Right atrium auricular region (tissue), 2 donors: Measurements from ENCODE around the gene PFKL. TPM values are rescaled to one million over a fixed set of nuclear protein-coding genes. Genes with fewer than 3 reads are reported as not detected.

Source experiments
- DNase-seq: peaks from one replicate; pipeline ENCODE4 v3.0.0-alpha.2; 2019; ENCODE audit warnings: low spot score
- H3K27ac ChIP-seq, 2 donors: fragments of 200-600 bp; sonication (generic); 1 replicate in 1 of 2; 2 replicates in 1 of 2; pipeline ENCODE4 v1.5.1; 2016 to 2019
- H3K27me3 ChIP-seq, 2 donors: fragments of 200-600 bp; sonication (generic); one replicate each; pipeline versions ENCODE4 v1.5.1 to v1.6.0; 2017 to 2019
- H3K36me3 ChIP-seq: fragments of 200-600 bp; sonication (generic); one replicate; pipeline ENCODE4 v1.5.1; 2016
- H3K4me1 ChIP-seq, 2 donors: fragments of 200-600 bp; sonication (generic); one replicate each; pipeline versions ENCODE4 v1.5.1 to v1.6.0; 2017 to 2019
- H3K4me3 ChIP-seq, 2 donors: fragments of 200-600 bp; sonication (generic); 1 replicate in 1 of 2; 2 replicates in 1 of 2; pipeline ENCODE4 v1.5.1; 2017 to 2019; ENCODE audit warnings: mild to moderate bottlenecking in 1 of 2, moderate library complexity in 1 of 2
- H3K9me3 ChIP-seq, 2 donors: fragments of 200-600 bp; sonication (generic); one replicate each; pipeline ENCODE4 v1.5.1; 2019
- total RNA-seq, 2 donors: library from RNA; depleted of rRNA; stranded (reverse); fragments of >200 nt; gene quantifications; one replicate each; pipeline ENCODE4 v1.1.0, GENCODE V29; 2016
- TF ChIP-seq, protein P1 (sequence below), 2 donors: fragments of 200-600 bp; sonication (generic); IDR thresholded peaks; one replicate each; pipeline ENCODE4 v1.5.1; 2019; ENCODE audit warnings: antibody characterized with exemption in 2 of 2

The PFKL gene
- total RNA-seq, 2 donors from 2014 or later: 28.0 to 45.7 TPM

GRCh38 chr21:44364151-44365053 lies 64.5 kb downstream of the PFKL start:
- DNase-seq: no peak
- H3K4me1 ChIP-seq: no peaks in the 10 kb centered on the region
- peaks cover 0 to 7% of the 10 kb centered on the region in 2 donors for H3K27me3 ChIP-seq

GRCh38 chr21:44365251-44365966 lies 65.6 kb downstream of the PFKL start:
- TF ChIP-seq, protein P1, sequence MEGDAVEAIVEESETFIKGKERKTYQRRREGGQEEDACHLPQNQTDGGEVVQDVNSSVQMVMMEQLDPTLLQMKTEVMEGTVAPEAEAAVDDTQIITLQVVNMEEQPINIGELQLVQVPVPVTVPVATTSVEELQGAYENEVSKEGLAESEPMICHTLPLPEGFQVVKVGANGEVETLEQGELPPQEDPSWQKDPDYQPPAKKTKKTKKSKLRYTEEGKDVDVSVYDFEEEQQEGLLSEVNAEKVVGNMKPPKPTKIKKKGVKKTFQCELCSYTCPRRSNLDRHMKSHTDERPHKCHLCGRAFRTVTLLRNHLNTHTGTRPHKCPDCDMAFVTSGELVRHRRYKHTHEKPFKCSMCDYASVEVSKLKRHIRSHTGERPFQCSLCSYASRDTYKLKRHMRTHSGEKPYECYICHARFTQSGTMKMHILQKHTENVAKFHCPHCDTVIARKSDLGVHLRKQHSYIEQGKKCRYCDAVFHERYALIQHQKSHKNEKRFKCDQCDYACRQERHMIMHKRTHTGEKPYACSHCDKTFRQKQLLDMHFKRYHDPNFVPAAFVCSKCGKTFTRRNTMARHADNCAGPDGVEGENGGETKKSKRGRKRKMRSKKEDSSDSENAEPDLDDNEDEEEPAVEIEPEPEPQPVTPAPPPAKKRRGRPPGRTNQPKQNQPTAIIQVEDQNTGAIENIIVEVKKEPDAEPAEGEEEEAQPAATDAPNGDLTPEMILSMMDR (IDR thresholded peaks at IDR 0.05): no peak
- Histone ChIP-seq H3K27me3 (peaks cover 0 to 7% of the 10 kb centered on the region in 2 donors), H3K4me1 (peaks cover 0 to 6% of the 10 kb centered on the region in 2 donors), H3K27ac (no peak overlapping the region), H3K4me3 (no peak overlapping the region), H3K9me3 (peaks cover 0 to 20% of the 10 kb centered on the region in 2 donors), H3K36me3 (no peaks in the 10 kb centered on the region)
- DNase-seq: no peak

More at GRCh38 chr21:44364151-44365053, 64.5 kb downstream of the PFKL start:
- Histone ChIP-seq H3K9me3 (peaks cover 0 to 20% of the 10 kb centered on the region in 2 donors), H3K4me3 (no peak overlapping the region), H3K36me3 (no peaks in the 10 kb centered on the region), H3K27ac (no peak overlapping the region)
- TF ChIP-seq, protein P1 (IDR thresholded peaks at IDR 0.05): no peak

DNA sequence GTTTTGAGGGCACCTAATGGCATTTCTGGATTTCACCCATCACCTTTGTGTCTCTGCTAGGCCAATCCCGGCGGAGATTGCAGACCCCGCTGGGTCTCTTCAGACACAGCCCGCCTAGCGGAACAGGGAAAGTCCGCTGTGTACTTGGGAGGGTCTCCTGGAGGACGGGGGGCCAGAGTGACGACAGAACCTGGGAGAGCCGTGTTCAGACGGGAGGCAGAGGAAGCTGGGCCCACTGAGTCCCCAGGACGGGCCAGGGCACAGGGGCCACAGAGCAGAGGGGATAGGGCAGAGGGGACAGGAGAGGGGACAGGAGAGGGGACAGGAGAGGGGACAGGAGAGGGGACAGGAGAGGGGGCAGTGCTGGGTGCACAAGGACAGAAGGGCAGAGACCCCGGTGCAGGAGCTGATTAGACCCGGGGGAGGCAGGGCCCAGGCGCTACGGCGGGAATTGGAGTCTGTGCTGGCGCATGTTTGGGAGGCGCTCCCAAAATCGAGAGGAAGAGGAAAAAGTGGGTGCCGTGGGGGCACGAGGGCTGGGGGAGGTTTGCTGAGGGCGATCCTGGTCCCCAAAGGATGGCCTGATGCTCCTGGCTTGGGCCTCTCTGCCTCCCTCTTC lies 66.2 kb downstream of the PFKL start:
- Histone ChIP-seq H3K4me3 (no peak overlapping the region), H3K27me3 (peaks cover 0 to 7% of the 10 kb centered on the region in 2 donors)
- no peak for DNase-seq

DNA sequence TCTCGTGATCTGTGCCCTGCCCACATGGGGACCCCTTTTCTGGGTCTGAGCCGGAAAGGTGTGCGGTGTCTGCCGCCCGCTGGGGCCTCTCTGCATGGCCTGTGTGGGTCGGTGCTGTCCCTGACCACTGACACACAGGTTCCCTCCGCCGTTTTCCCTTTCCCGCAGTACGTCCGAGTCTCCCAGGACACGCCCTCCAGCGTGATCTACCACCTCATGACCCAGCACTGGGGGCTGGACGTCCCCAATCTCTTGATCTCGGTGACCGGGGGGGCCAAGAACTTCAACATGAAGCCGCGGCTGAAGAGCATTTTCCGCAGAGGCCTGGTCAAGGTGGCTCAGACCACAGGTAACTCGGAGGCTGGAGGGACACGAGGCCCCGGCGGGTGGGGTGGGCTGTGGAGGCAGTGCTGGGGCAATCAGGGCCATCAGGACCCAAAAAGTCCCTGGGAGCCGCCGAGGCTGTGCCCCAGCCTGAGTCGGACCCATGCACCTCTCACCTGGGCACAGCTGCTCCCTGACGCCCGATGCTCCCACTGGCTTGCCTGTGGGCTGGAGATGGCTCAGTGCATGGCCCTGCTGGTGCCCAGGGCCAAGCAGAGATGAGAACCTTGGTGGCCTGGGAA lies 66.8 kb downstream of the PFKL start:
- peaks cover 0 to 7% of the 10 kb centered on the region in 2 donors for H3K27me3 ChIP-seq
- H3K9me3 ChIP-seq: peaks cover 0 to 20% of the 10 kb centered on the region in 2 donors
- H3K36me3 ChIP-seq: no peaks in the 10 kb centered on the region
- no peak for DNase-seq
- no peak overlapping the region for H3K27ac ChIP-seq
- TF ChIP-seq, protein P1 (IDR thresholded peaks at IDR 0.05): no peak
- peaks cover 0 to 8% of the 10 kb centered on the region in 2 donors for H3K4me1 ChIP-seq
- H3K4me3 ChIP-seq: no peak overlapping the region

More for the DNA sequence above, 66.2 kb downstream of the PFKL start:
- peaks cover 0 to 8% of the 10 kb centered on the region in 2 donors for H3K4me1 ChIP-seq
- no peaks in the 10 kb centered on the region for H3K36me3 ChIP-seq
- H3K27ac ChIP-seq: no peak overlapping the region
- TF ChIP-seq, protein P1 (IDR thresholded peaks at IDR 0.05): no peak
- H3K9me3 ChIP-seq: peaks cover 0 to 20% of the 10 kb centered on the region in 2 donors

GRCh38 chr21:44368711-44369446 lies 69.0 kb downstream of the PFKL start:
- H3K9me3 ChIP-seq: peaks cover 0 to 5% of the 10 kb centered on the region in 2 donors
- H3K27me3 ChIP-seq: peaks cover 0 to 7% of the 10 kb centered on the region in 2 donors
- H3K36me3 ChIP-seq: no peaks in the 10 kb centered on the region
- DNase-seq: no peak
- peaks cover 0 to 8% of the 10 kb centered on the region in 2 donors for H3K4me1 ChIP-seq
- no peak overlapping the region for H3K27ac ChIP-seq
- H3K4me3 ChIP-seq: no peak overlapping the region
- TF ChIP-seq, protein P1 (IDR thresholded peaks at IDR 0.05): no peak
